Prostate gland (tissue), 2 donors: ENCODE data around the gene PDE4DIP. TPM values are rescaled to one million over a fixed set of nuclear protein-coding genes. Genes with fewer than 3 reads are reported as not detected.
"Not testable (repeated sequence)": the region's sequence is repeated elsewhere in the genome, so short reads cannot be mapped to it uniquely, and the experiment has no call there.

ENCODE experiments used
- DNase-seq: peaks from one replicate; pipeline ENCODE4 v3.0.0-alpha.2; 2019; ENCODE audit warnings: low spot score
- H3K27ac ChIP-seq, 2 donors: fragments of 200-600 bp; sonication (generic); 2 replicates each; pipeline ENCODE4 v1.5.1; 2017 to 2019
- H3K27me3 ChIP-seq: fragments of 200-600 bp; sonication (generic); replicated peaks from 2 replicates; pipeline ENCODE4 v1.5.1; 2019; ENCODE audit not compliant: insufficient read depth
- H3K36me3 ChIP-seq, 2 donors: fragments of 200-600 bp; sonication (generic); 1 replicate in 1 of 2; 2 replicates in 1 of 2; pipeline versions ENCODE4 v1.5.1 to v1.8.1; 2017 to 2019
- H3K4me1 ChIP-seq: fragments of 200-600 bp; sonication (generic); replicated peaks from 2 replicates; pipeline ENCODE4 v1.5.1; 2019
- H3K4me3 ChIP-seq, 2 donors: fragments of 200-600 bp; sonication (generic); 2 replicates each; pipeline ENCODE4 v1.5.1; 2017 to 2019
- H3K9me3 ChIP-seq: fragments of 200-600 bp; sonication (generic); 2 replicates; pipeline ENCODE4 v1.5.1; 2017
- WGBS: methylation state at CpG from one replicate; pipeline ENCODE4 v1.1.5; 2018; 5-methylcytosine and 5-hydroxymethylcytosine counted together
- intact Hi-C: fragments of 100-400 bp; cut with DNase I; formaldehyde crosslinking; loops from one replicate; pipeline ENCODE4 v1.14.2; 2022
- total RNA-seq, 2 donors: library from RNA; depleted of rRNA; stranded (reverse); fragments of >200 nt; gene quantifications; one replicate each; pipeline ENCODE4 v1.1.0, GENCODE V29; 2016

Gene PDE4DIP
- total RNA-seq, 2 donors from 2014 or later, result 30.8 to 42.8 TPM

- H3K27ac ChIP-seq, H3K4me3 ChIP-seq, H3K4me1 ChIP-seq, H3K27me3 ChIP-seq, H3K36me3 ChIP-seq, DNase-seq, H3K9me3 ChIP-seq, intact Hi-C loops: not testable (repeated sequence)
Measured at GRCh38 chr1:148850840-148851239, 6.6 kb downstream of the PDE4DIP start.

- WGBS, result no CpG with 5 or more reads among the region's 2 CpGs
Measured at GRCh38 chr1:148851684-148852083, 7.5 kb downstream of the PDE4DIP start.

GRCh38 chr1:148853363-148853762 lies 9.1 kb downstream of the PDE4DIP start:
- H3K36me3 ChIP-seq, H3K27ac ChIP-seq, intact Hi-C loops, H3K4me1 ChIP-seq, DNase-seq, H3K27me3 ChIP-seq, H3K4me3 ChIP-seq, H3K9me3 ChIP-seq: not testable (repeated sequence)
- no CpG with 5 or more reads among the region's 5 CpGs for WGBS

More at GRCh38 chr1:148851684-148852083, 7.5 kb downstream of the PDE4DIP start:
- H3K36me3 ChIP-seq, H3K27ac ChIP-seq, H3K4me3 ChIP-seq, H3K4me1 ChIP-seq, intact Hi-C loops, H3K27me3 ChIP-seq, DNase-seq, H3K9me3 ChIP-seq: not testable (repeated sequence)

- DNase-seq, H3K9me3 ChIP-seq, intact Hi-C loops, H3K4me3 ChIP-seq, H3K27me3 ChIP-seq, H3K27ac ChIP-seq, H3K36me3 ChIP-seq, H3K4me1 ChIP-seq: not testable (repeated sequence)
- no CpG with 5 or more reads among the region's 6 CpGs for WGBS
Measured at GRCh38 chr1:148854063-148854462, 9.8 kb downstream of the PDE4DIP start.

- H3K4me1 ChIP-seq, H3K4me3 ChIP-seq, H3K27ac ChIP-seq, H3K27me3 ChIP-seq, intact Hi-C loops, DNase-seq, H3K36me3 ChIP-seq, H3K9me3 ChIP-seq: not testable (repeated sequence)
- no CpG with 5 or more reads among the region's 5 CpGs for WGBS
Measured at GRCh38 chr1:148855367-148855766, 11.1 kb downstream of the PDE4DIP start.

GRCh38 chr1:148860049-148860448 lies 15.8 kb downstream of the PDE4DIP start:
- WGBS, result no CpG with 5 or more reads among the region's 2 CpGs
- H3K4me3 ChIP-seq, H3K27me3 ChIP-seq, intact Hi-C loops, DNase-seq, H3K36me3 ChIP-seq, H3K9me3 ChIP-seq, H3K27ac ChIP-seq, H3K4me1 ChIP-seq: not testable (repeated sequence)

- H3K36me3 ChIP-seq, H3K4me1 ChIP-seq, intact Hi-C loops, H3K27ac ChIP-seq, H3K9me3 ChIP-seq, DNase-seq, H3K4me3 ChIP-seq, H3K27me3 ChIP-seq: not testable (repeated sequence)
- no CpG with 5 or more reads among the region's 6 CpGs for WGBS
Measured at GRCh38 chr1:148860579-148861259, 16.5 kb downstream of the PDE4DIP start.

GRCh38 chr1:148862590-148862989 lies 18.4 kb downstream of the PDE4DIP start:
- H3K36me3 ChIP-seq, H3K4me3 ChIP-seq, H3K4me1 ChIP-seq, intact Hi-C loops, DNase-seq, H3K27me3 ChIP-seq, H3K9me3 ChIP-seq, H3K27ac ChIP-seq: not testable (repeated sequence)
- WGBS, result no CpG with 5 or more reads among the region's 3 CpGs

GRCh38 chr1:148868924-148869633 lies 24.9 kb downstream of the PDE4DIP start:
- H3K27ac ChIP-seq, H3K27me3 ChIP-seq, H3K4me1 ChIP-seq, H3K9me3 ChIP-seq, DNase-seq, H3K36me3 ChIP-seq, intact Hi-C loops, H3K4me3 ChIP-seq: not testable (repeated sequence)
- WGBS, result no CpG with 5 or more reads among the region's 6 CpGs

- WGBS, result no CpG with 5 or more reads among the region's 1 CpG
- H3K27me3 ChIP-seq, H3K27ac ChIP-seq, H3K4me1 ChIP-seq, intact Hi-C loops, H3K9me3 ChIP-seq, H3K4me3 ChIP-seq, DNase-seq, H3K36me3 ChIP-seq: not testable (repeated sequence)
Measured at GRCh38 chr1:148869634-148869961, 25.4 kb downstream of the PDE4DIP start.

- no CpG with 5 or more reads among the region's 5 CpGs for WGBS
- H3K27ac ChIP-seq, H3K36me3 ChIP-seq, H3K27me3 ChIP-seq, H3K9me3 ChIP-seq, DNase-seq, H3K4me3 ChIP-seq, H3K4me1 ChIP-seq, intact Hi-C loops: not testable (repeated sequence)
Measured at GRCh38 chr1:148874408-148875388, 30.5 kb downstream of the PDE4DIP start.

- H3K4me3 ChIP-seq, H3K27me3 ChIP-seq, intact Hi-C loops, H3K4me1 ChIP-seq, H3K9me3 ChIP-seq, H3K27ac ChIP-seq, H3K36me3 ChIP-seq, DNase-seq: not testable (repeated sequence)
- no CpG with 5 or more reads among the region's 2 CpGs for WGBS
Measured at GRCh38 chr1:148879812-148880416, 35.7 kb downstream of the PDE4DIP start.
